ENCODE data around the gene DYNLT2B.

DNA sequence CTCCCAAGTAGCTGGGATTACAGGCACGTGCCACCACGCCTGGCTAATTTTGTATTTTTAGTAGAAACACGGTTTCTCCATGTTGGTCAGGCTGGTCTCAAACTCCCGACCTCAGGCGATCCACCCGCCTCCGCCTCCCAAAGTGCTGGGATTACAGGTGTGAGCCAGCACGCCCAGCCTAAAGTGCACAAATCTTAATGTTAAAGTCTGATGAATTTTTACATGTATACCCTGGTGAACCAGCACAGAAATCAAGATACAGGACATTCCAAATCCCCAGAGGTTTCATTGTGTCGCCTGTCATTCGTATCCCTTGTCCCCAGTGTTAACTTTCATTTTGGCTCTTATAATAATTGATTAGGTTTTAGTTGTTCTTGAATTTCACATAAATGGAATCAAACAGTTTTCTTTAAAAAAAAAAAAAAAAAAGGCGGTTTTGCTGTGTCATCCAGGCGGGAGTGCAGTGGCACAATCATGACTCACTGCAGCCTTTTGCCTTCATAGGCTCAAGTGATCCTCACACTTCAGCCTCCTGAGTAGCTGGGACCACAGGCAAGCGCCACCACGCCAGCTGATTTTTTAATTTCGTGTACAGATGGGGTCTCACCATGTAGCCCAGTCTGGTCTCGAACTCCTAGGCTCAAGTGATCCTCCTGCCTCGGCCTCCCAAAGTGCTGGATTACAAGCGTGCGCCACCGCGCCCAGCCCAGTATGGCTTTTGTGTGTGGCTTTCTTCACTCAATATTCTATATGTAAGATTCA, 21.6 kb upstream of the DYNLT2B start:
- no peak for TF ChIP-seq TAF1 (IDR thresholded peaks at IDR 0.05; ENCODE audit: borderline replicate concordance, low read depth, low read length)
- no peak for TF ChIP-seq POLR2A (IDR thresholded peaks at IDR 0.05; ENCODE audit: low read depth, low read length)

Data from GM12892 (cell line).